Measurements from ENCODE around the gene ZBTB8B. TPM values are rescaled to one million over a fixed set of nuclear protein-coding genes. Genes with fewer than 3 reads are reported as not detected.
"Not testable (repeated sequence)": the region's sequence is repeated elsewhere in the genome, so short reads cannot be mapped to it uniquely, and the experiment has no call there.

Gene ZBTB8B
- total RNA-seq, 1 donor from 2014 or later: 5.6 TPM

DNA sequence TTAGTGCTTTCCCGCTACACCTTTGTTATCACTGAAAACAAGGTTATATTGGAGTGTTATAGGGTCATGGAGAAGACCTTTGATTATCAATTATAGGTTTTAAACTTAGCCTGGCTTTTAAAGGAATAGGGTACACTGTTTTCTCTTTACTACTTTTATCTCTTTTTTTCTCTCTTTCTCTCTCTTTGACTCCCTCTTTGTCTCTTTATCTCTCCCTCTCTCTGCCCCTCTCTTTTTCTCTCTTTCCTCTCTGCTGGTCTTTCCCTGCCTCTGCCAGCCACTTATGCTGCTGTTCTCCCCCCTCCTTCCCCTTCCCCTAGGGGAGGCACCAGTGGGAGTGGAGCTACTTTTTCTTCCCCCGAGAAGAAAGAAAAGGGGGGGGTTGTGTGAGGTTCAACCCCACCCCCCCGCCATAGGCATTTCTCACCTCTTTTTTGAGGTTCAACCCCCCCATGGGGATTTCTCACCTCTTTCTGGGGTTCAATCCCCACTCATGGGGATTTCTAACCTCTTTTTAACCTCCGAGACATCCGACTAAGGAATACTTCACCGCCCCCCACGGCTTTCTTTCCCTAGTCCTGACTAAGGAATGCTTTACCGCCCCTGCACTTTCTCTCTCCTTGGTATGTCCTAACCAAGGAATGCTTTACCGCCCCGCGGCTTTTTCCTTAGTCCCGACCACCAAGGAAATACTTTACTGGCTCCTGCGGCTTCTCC is 17.2 kb upstream of the ZBTB8B start:
- H4K20me1 ChIP-seq (ENCODE audit: low read depth): no peaks in the 10 kb centered on the region
- H3K4me3 ChIP-seq: peak overlapping the region; percentile 44
- H3K27ac ChIP-seq: peak overlapping the region; percentile 81
- peak; percentile 94 for DNase-seq (ENCODE audit: low spot score)
- peaks cover 29% of the 10 kb centered on the region for H3F3A ChIP-seq (ENCODE audit: low read depth)
- Mint-ChIP-seq H3K9me3 (peaks cover 3% of the 10 kb centered on the region), H3K27ac (peak overlapping the region; percentile 16), H3K4me3 (peak overlapping the region; percentile 77), H3K27me3 (ENCODE audit: insufficient read depth, low read depth) (no peaks in the 10 kb centered on the region), H3K4me1 (peaks cover 17% of the 10 kb centered on the region), H3K36me3 (no peaks in the 10 kb centered on the region)
- H3K9me3 ChIP-seq (ENCODE audit: low read depth): no peaks in the 10 kb centered on the region
- H3K4me2 ChIP-seq: peak overlapping the region; percentile 85
- TF ChIP-seq EZH2phosphoT487 (IDR thresholded peaks at IDR 0.05) (no peak), EZH2 (IDR thresholded peaks at IDR 0.05) (no peak)
- TF ChIP-seq, protein P1, sequence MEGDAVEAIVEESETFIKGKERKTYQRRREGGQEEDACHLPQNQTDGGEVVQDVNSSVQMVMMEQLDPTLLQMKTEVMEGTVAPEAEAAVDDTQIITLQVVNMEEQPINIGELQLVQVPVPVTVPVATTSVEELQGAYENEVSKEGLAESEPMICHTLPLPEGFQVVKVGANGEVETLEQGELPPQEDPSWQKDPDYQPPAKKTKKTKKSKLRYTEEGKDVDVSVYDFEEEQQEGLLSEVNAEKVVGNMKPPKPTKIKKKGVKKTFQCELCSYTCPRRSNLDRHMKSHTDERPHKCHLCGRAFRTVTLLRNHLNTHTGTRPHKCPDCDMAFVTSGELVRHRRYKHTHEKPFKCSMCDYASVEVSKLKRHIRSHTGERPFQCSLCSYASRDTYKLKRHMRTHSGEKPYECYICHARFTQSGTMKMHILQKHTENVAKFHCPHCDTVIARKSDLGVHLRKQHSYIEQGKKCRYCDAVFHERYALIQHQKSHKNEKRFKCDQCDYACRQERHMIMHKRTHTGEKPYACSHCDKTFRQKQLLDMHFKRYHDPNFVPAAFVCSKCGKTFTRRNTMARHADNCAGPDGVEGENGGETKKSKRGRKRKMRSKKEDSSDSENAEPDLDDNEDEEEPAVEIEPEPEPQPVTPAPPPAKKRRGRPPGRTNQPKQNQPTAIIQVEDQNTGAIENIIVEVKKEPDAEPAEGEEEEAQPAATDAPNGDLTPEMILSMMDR (IDR thresholded peaks at IDR 0.05): no peak
- H3K27me3 ChIP-seq: no peaks in the 10 kb centered on the region
- peaks cover 7% of the 10 kb centered on the region for H3K4me1 ChIP-seq
- no peaks in the 10 kb centered on the region for H3K79me2 ChIP-seq (ENCODE audit: low read depth)
- no peaks in the 10 kb centered on the region for H3K36me3 ChIP-seq
- peak overlapping the region; percentile 92 for H2AFZ ChIP-seq (replicated peaks)
- H3K9ac ChIP-seq: no peak overlapping the region

DNA sequence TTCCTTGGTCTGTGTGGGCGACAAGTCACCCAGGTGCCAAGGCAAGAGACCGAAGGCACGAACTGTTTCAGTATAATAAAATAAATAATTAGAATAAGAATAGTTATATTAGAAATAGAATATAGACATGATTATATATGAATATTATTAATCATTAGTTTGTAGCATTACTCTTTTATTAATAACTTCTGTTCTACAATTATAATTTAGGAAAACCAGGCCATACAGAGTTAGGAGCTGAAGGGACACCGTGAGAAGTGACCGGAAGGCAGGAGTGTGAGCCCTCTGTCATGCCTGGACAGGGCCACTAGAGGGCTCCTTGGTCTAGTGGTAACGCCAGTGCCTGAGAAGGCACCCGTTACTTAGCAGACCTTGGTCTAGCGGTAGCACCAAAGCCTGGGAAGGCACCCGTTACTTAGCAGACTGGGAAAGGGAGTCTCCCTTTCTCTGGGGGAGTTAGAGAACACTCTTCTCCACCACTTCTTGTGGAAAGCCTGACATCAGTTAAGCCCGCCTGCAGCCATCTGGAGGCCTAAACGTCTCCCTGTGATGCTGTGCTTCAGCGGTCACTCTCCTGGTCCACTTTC is 16.6 kb upstream of the ZBTB8B start:
- peak; percentile 86 for DNase-seq (ENCODE audit: low spot score)
- not testable (repeated sequence) for H3K27me3 Mint-ChIP-seq (ENCODE audit: insufficient read depth, low read depth)
- peak overlapping the region; percentile 85 for H3K4me2 ChIP-seq

DNA sequence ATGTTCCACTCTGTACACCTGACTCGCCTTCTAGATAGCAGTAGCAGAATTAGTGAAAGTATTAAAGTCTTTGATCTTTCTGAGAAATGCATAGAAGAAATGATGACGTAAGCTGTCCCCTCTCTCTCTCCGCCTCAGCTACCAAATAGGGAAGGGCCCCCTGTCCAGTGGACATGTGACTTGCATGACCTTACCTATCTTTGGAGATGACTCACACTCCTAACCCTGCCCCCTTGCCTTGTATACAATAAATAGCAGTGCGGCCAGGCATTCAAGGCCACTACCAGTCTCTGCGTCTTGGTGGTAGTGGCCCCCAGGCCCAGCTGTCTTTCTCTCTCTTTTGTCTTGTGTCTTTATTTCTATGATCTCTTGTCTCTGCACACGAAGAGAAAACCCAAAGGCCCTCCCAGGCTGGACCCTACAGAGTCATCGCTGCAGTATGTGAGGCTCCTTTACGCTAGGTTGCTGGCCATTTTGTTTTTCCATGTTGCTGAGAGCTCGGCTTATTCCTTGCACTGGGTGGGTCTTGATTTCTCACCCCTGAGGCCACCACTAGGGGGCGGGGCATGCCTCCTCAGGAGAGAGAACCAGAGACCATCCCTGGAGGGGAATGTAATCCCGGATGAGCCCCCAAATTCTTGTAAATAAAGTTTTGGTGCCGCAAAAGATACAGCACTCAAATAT is 16.0 kb upstream of the ZBTB8B start:
- H3K4me3 Mint-ChIP-seq: peak overlapping the region; percentile 79
- Histone ChIP-seq H2AFZ (replicated peaks) (peak overlapping the region; percentile 73), H3K9me3 (ENCODE audit: low read depth) (no peaks in the 10 kb centered on the region), H4K20me1 (ENCODE audit: low read depth) (no peaks in the 10 kb centered on the region), H3K4me2 (peak overlapping the region; percentile 85), H3K79me2 (ENCODE audit: low read depth) (no peaks in the 10 kb centered on the region), H3K36me3 (no peaks in the 10 kb centered on the region), H3F3A (ENCODE audit: low read depth) (peaks cover 29% of the 10 kb centered on the region), H3K27ac (no peak overlapping the region), H3K4me1 (peaks cover 8% of the 10 kb centered on the region), H3K9ac (no peak overlapping the region), H3K4me3 (no peak overlapping the region), H3K27me3 (no peaks in the 10 kb centered on the region)
- H3K4me1 Mint-ChIP-seq: peaks cover 17% of the 10 kb centered on the region
- no peak for TF ChIP-seq EZH2phosphoT487 (IDR thresholded peaks at IDR 0.05)
- TF ChIP-seq, protein P1 (IDR thresholded peaks at IDR 0.05): peak; percentile 55
- H3K27ac Mint-ChIP-seq: no peak overlapping the region
- peaks cover 3% of the 10 kb centered on the region for H3K9me3 Mint-ChIP-seq
- peak; percentile 66 for DNase-seq (ENCODE audit: low spot score)
- no peaks in the 10 kb centered on the region for H3K36me3 Mint-ChIP-seq
- H3K27me3 Mint-ChIP-seq (ENCODE audit: insufficient read depth, low read depth): no peaks in the 10 kb centered on the region

More for the DNA sequence above, 16.6 kb upstream of the ZBTB8B start:
- not testable (repeated sequence) for H3K27me3 ChIP-seq; H3K27ac Mint-ChIP-seq; H3K9me3 Mint-ChIP-seq; H4K20me1 ChIP-seq (ENCODE audit: low read depth); H3K36me3 Mint-ChIP-seq; H3K36me3 ChIP-seq; H3K9me3 ChIP-seq (ENCODE audit: low read depth); H3K4me1 ChIP-seq; H3K79me2 ChIP-seq (ENCODE audit: low read depth); H3K9ac ChIP-seq
- Mint-ChIP-seq H3K4me1 (peaks cover 17% of the 10 kb centered on the region), H3K4me3 (peak overlapping the region; percentile 79)
- Histone ChIP-seq H2AFZ (replicated peaks) (peak overlapping the region; percentile 92), H3K4me3 (peak overlapping the region; percentile 44), H3F3A (ENCODE audit: low read depth) (peaks cover 29% of the 10 kb centered on the region), H3K27ac (peak overlapping the region; percentile 81)
- TF ChIP-seq, protein P1 (IDR thresholded peaks at IDR 0.05): peak; percentile 82

DNA sequence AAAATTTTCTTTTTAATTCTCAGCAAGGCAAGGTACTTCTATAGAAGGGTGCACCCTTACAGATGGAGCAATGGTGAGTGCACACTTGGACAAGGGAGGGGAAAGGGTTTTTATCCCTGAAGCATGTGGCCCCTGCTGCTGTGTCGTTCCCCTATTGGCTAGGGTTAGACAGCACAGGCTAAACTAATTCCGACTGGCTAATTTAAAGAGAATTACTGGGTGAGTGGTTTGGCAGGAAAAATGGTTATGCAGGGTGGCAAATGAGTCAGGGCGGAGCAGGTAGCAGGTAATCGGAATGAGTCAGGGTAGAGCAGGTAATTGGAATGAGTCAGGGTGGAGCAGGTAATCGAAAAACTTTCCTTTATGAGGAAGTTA is 15.4 kb upstream of the ZBTB8B start:
- H3K36me3 ChIP-seq; H3K9me3 Mint-ChIP-seq; H3K36me3 Mint-ChIP-seq; H3K4me3 Mint-ChIP-seq; H3K4me3 ChIP-seq; H3K27ac Mint-ChIP-seq; DNase-seq (ENCODE audit: low spot score); H2AFZ ChIP-seq (replicated peaks); H3K27ac ChIP-seq; H3K9me3 ChIP-seq (ENCODE audit: low read depth); H3K4me2 ChIP-seq; H3K9ac ChIP-seq; H4K20me1 ChIP-seq (ENCODE audit: low read depth); H3K27me3 ChIP-seq; H3K79me2 ChIP-seq (ENCODE audit: low read depth); H3K27me3 Mint-ChIP-seq (ENCODE audit: insufficient read depth, low read depth): not testable (repeated sequence)
- peaks cover 33% of the 10 kb centered on the region for H3F3A ChIP-seq (ENCODE audit: low read depth)
- peaks cover 17% of the 10 kb centered on the region for H3K4me1 Mint-ChIP-seq
- H3K4me1 ChIP-seq: peaks cover 14% of the 10 kb centered on the region

Measured in neural progenitor cell (in vitro differentiated cells).